ENCODE results near the gene CHTOP.

CHTOP gene

GRCh38 chr1:153673511-153673910 is 39.6 kb downstream of the CHTOP start:
- H2AFZ ChIP-seq (ENCODE audit: low read length) = no peak overlapping the region
- peaks cover 21% of the 10 kb centered on the region for H3K36me3 ChIP-seq (ENCODE audit: insufficient read depth, low read length)
- no peak overlapping the region for H3K4me3 ChIP-seq (ENCODE audit: low read depth, low read length, poor library complexity, severe bottlenecking)
- no peaks in the 10 kb centered on the region for H3F3A ChIP-seq (ENCODE audit: insufficient read depth, low read length)
- peaks cover 18% of the 10 kb centered on the region for H3K79me2 ChIP-seq (ENCODE audit: insufficient read depth, low read length)
- peaks cover 14% of the 10 kb centered on the region for H3K4me1 ChIP-seq (ENCODE audit: insufficient read depth, low read length, severe bottlenecking)
- H3K9ac ChIP-seq (ENCODE audit: low read length) = no peak overlapping the region
- no peaks in the 10 kb centered on the region for H3K9me2 ChIP-seq (ENCODE audit: low read depth, low read length)
- H3K27ac ChIP-seq (ENCODE audit: low read depth, low read length, poor library complexity, severe bottlenecking) = no peak overlapping the region
- no peaks in the 10 kb centered on the region for H4K20me1 ChIP-seq (ENCODE audit: insufficient read depth, low read length)
- no peaks in the 10 kb centered on the region for H3K9me3 ChIP-seq (ENCODE audit: low read length)
- H3K27me3 ChIP-seq (ENCODE audit: insufficient read depth, low read length) = no peaks in the 10 kb centered on the region
- TF ChIP-seq EZH2 (IDR thresholded peaks at IDR 0.05; ENCODE audit: borderline replicate concordance, low read length) = no peak
- TF ChIP-seq CTCF (IDR thresholded peaks at IDR 0.05; ENCODE audit: low read length) = no peak
- H3K4me2 ChIP-seq (ENCODE audit: low read length) = no peak overlapping the region

DNA sequence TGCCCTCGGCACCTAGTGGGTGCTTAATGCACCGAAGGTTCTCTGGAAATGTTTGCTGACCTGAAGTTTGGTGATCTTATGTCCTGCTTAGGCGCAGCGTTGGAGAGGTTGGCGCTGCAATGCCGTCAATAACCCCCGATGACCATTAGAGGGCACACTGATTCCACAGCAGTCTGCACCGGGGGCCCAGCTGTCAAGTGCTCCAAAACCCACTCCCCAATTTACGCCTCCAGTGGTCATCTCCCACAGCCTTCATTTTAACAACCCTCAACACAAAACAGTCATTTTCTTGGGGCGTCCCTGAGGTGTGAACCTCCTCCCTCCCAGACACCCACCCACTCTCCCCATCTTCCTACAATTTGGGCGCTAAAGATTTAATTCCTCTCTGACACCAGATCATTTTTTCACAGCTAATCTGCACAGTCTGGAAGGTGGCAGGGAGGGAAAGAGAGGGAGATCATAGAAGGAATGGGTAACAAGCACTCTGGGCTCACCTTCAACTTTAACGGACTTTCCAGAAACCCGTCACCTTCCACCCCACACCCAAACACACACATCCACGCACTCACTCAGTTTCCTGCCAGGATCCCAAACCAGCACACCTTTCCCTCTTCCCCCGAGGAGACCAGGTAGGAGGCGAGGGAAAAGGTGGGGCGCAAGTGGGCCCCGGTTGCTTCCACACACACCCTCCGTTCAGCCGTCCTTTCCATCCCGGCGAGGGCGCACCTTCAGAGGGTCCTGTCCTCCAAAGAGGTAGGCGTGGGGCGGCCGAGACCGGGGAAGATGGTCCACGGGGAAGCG is 44.1 kb downstream of the CHTOP start:
- H3K4me2 ChIP-seq (ENCODE audit: low read length) = no peak overlapping the region
- H3K9me2 ChIP-seq (ENCODE audit: low read depth, low read length) = no peaks in the 10 kb centered on the region
- TF ChIP-seq CTCF (IDR thresholded peaks at IDR 0.05; ENCODE audit: low read length) (peak; percentile 95), EZH2 (IDR thresholded peaks at IDR 0.05; ENCODE audit: borderline replicate concordance, low read length) (no peak)
- H3F3A ChIP-seq (ENCODE audit: insufficient read depth, low read length) = no peaks in the 10 kb centered on the region
- no peaks in the 10 kb centered on the region for H3K79me2 ChIP-seq (ENCODE audit: insufficient read depth, low read length)
- H3K9me3 ChIP-seq (ENCODE audit: low read length) = no peaks in the 10 kb centered on the region
- H3K36me3 ChIP-seq (ENCODE audit: insufficient read depth, low read length) = no peaks in the 10 kb centered on the region
- no peak overlapping the region for H3K4me3 ChIP-seq (ENCODE audit: low read depth, low read length, poor library complexity, severe bottlenecking)
- no peak overlapping the region for H2AFZ ChIP-seq (ENCODE audit: low read length)
- H3K27me3 ChIP-seq (ENCODE audit: insufficient read depth, low read length) = no peaks in the 10 kb centered on the region; the same call in 1 of the 2 replicates
- H3K4me1 ChIP-seq (ENCODE audit: insufficient read depth, low read length, severe bottlenecking) = no peaks in the 10 kb centered on the region
- H4K20me1 ChIP-seq (ENCODE audit: insufficient read depth, low read length) = no peaks in the 10 kb centered on the region
- H3K27ac ChIP-seq (ENCODE audit: low read depth, low read length, poor library complexity, severe bottlenecking) = no peak overlapping the region
- no peak overlapping the region for H3K9ac ChIP-seq (ENCODE audit: low read length)

DNA sequence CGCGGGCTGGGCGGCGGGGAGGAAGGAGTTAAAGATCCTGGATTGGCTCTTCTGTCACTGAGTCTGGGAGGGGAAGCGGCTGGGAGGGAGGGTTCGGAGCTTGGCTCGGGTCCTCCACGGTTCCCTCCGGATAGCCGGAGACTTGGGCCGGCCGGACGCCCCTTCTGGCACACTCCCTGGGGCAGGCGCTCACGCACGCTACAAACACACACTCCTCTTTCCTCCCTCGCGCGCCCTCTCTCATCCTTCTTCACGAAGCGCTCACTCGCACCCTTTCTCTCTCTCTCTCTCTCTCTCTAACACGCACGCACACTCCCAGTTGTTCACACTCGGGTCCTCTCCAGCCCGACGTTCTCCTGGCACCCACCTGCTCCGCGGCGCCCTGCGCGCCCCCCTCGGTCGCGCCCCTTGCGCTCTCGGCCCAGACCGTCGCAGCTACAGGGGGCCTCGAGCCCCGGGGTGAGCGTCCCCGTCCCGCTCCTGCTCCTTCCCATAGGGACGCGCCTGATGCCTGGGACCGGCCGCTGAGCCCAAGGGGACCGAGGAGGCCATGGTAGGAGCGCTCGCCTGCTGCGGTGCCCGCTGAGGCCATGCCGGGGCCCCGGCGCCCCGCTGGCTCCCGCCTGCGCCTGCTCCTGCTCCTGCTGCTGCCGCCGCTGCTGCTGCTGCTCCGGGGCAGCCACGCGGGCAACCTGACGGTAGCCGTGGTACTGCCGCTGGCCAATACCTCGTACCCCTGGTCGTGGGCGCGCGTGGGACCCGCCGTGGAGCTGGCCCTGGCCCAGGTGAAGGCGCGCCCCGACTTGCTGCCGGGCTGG is 44.9 kb downstream of the CHTOP start, which contains the start of gene NPR1:
Gene NPR1 (plus strand): TSS at position 170 of the 818 bp plus-strand sequence. CDS start 421 bp downstream, at position 591.
- Histone ChIP-seq H3K9me3 (ENCODE audit: low read length) (no peaks in the 10 kb centered on the region), H3K4me2 (ENCODE audit: low read length) (no peak within 1 kb of the TSS; the same call in 1 of the 2 replicates), H3K4me3 (ENCODE audit: low read depth, low read length, poor library complexity, severe bottlenecking) (no peak within 1 kb of the TSS), H3K27me3 (ENCODE audit: insufficient read depth, low read length) (no peaks in the 10 kb centered on the region; the same call in 1 of the 2 replicates), H3K9me2 (ENCODE audit: low read depth, low read length) (no peaks in the 10 kb centered on the region), H4K20me1 (ENCODE audit: insufficient read depth, low read length) (no peaks in the 10 kb centered on the region), H3K36me3 (ENCODE audit: insufficient read depth, low read length) (no peaks in the 10 kb centered on the region), H3K4me1 (ENCODE audit: insufficient read depth, low read length, severe bottlenecking) (no peaks in the 10 kb centered on the region), H3K79me2 (ENCODE audit: insufficient read depth, low read length) (no peaks in the 10 kb centered on the region), H2AFZ (ENCODE audit: low read length) (no peak within 1 kb of the TSS), H3K9ac (ENCODE audit: low read length) (no peak within 1 kb of the TSS), H3K27ac (ENCODE audit: low read depth, low read length, poor library complexity, severe bottlenecking) (no peak within 1 kb of the TSS), H3F3A (ENCODE audit: insufficient read depth, low read length) (no peaks in the 10 kb centered on the region)
- no peak for TF ChIP-seq CTCF (IDR thresholded peaks at IDR 0.05; ENCODE audit: low read length)
- no peak for TF ChIP-seq EZH2 (IDR thresholded peaks at IDR 0.05; ENCODE audit: borderline replicate concordance, low read length)
